GM18499 (cell line): ENCODE measurements around the gene CERS5.

ENCODE experiments used
- ATAC-seq: cut with Tn5 transposase; IDR thresholded peaks from one replicate; pipeline ENCODE4 v1.9.1; 2021; ENCODE audit warnings: moderate number of reproducible peaks; ENCODE audit not compliant: insufficient read depth, unreplicated experiment

CERS5 gene

GRCh38 chr12:50142993-50143392, 24.2 kb downstream of the CERS5 start:
- no peak for ATAC-seq

GRCh38 chr12:50132505-50133135, 34.5 kb downstream of the CERS5 start:
- no peak for ATAC-seq

- no peak for ATAC-seq
These were observed 37.9 kb downstream of the CERS5 start for GRCh38 chr12:50129290-50129689.

- ATAC-seq: no peak
These were observed 39.6 kb downstream of the CERS5 start for GRCh38 chr12:50127546-50127945.

GRCh38 chr12:50123203-50123602, 44.0 kb downstream of the CERS5 start:
- ATAC-seq: no peak

- no peak for ATAC-seq
These were observed 45.5 kb downstream of the CERS5 start for GRCh38 chr12:50121641-50122040.

GRCh38 chr12:50120953-50121352, 46.2 kb downstream of the CERS5 start:
- ATAC-seq: no peak

GRCh38 chr12:50120521-50120920, 46.6 kb downstream of the CERS5 start:
- no peak for ATAC-seq

- no peak for ATAC-seq
These were observed 47.8 kb downstream of the CERS5 start for GRCh38 chr12:50119387-50119786.

GRCh38 chr12:50117057-50117622, 50.0 kb downstream of the CERS5 start:
- ATAC-seq: no peak

- no peak for ATAC-seq
These were observed 54.5 kb downstream of the CERS5 start for GRCh38 chr12:50112456-50113218.

GRCh38 chr12:50111693-50112455, 55.3 kb downstream of the CERS5 start, which contains the start of gene COX14:
TSS of gene COX14 (plus strand) at chr12:50112236. CDS start at chr12:50120044, 7,808 bp downstream.
- ATAC-seq: peak; percentile 74

- ATAC-seq: no peak
These were observed 55.8 kb downstream of the CERS5 start for GRCh38 chr12:50111395-50111692.

- no peak for ATAC-seq
These were observed 56.3 kb downstream of the CERS5 start for GRCh38 chr12:50110762-50111351.

- ATAC-seq: no peak
These were observed 56.9 kb downstream of the CERS5 start for GRCh38 chr12:50110127-50110761.

GRCh38 chr12:50109319-50109718, 57.9 kb downstream of the CERS5 start:
- ATAC-seq: no peak

GRCh38 chr12:50107416-50108268, 59.5 kb downstream of the CERS5 start:
- ATAC-seq: no peak

GRCh38 chr12:50106907-50107306, 60.3 kb downstream of the CERS5 start:
- no peak for ATAC-seq

- no peak for ATAC-seq
These were observed 61.2 kb downstream of the CERS5 start for GRCh38 chr12:50105913-50106450.
